Activated CD8-positive, alpha-beta memory T cell treated with anti-CD3 and anti-CD28 coated beads for 48 hours (primary cell): ENCODE data around the gene ASMT.
"Not testable (repeated sequence)": the region's sequence is repeated elsewhere in the genome, so short reads cannot be mapped to it uniquely, and the experiment has no call there.

Experiments
- DNase-seq, 3 experiments: peaks; one replicate each; pipeline ENCODE4 v3.0.0-alpha.2; 2020; ENCODE audit warnings: low read depth in 2 of 3, low spot score in 2 of 3

Gene ASMT

GRCh38 chrX:1597345-1598020 lies 17.4 kb upstream of the ASMT start:
- DNase-seq = no peak

DNA sequence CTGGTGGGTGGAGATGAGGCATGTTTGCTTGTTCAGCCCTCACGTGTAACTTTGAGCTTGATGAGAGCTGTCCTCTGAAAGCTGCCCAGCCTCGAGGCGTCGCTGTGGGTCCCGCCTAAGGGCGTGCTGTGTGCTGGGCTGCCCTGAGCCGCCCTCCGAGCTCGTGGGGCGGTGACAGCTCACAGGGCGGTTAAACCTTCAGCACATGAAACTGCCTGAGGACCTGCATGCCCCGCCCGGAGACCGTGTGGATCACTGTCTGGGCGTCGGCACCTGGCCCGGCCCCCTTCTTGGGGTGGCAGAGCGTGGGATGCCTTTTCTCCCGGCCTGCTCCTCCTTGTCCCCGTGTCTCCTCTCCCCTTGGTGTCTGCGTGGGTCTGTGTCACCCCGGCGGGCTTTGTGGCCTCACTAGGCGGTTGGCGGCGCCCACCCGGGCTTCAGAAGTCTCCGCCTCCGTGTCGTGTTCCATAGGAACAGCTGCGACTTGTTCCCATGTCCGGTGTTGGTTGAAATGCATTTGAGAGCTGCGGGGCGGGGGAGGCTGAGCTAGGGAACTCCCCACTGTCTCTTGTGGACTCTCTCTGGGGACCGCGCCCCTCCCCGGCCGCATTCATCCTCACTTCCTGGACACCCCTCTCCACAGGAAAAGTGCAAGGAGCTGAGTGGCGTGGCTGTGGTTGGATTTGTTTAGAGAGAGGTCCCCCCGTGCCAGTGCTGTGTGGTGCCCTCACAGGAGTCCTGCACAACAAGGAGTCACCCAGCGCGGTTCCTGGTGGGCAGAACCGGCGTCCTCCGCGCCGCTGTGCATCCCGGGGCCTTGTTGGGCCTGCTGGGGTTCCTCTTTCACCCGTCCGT lies 16.6 kb upstream of the ASMT start:
- DNase-seq = no peak

- no peak for DNase-seq
These were observed 15.7 kb upstream of the ASMT start for GRCh38 chrX:1598876-1599790.

- DNase-seq = no peak
These were observed 15.0 kb upstream of the ASMT start for GRCh38 chrX:1599791-1600405.

- no peak for DNase-seq
These were observed 14.3 kb upstream of the ASMT start for GRCh38 chrX:1600406-1601050.

DNA sequence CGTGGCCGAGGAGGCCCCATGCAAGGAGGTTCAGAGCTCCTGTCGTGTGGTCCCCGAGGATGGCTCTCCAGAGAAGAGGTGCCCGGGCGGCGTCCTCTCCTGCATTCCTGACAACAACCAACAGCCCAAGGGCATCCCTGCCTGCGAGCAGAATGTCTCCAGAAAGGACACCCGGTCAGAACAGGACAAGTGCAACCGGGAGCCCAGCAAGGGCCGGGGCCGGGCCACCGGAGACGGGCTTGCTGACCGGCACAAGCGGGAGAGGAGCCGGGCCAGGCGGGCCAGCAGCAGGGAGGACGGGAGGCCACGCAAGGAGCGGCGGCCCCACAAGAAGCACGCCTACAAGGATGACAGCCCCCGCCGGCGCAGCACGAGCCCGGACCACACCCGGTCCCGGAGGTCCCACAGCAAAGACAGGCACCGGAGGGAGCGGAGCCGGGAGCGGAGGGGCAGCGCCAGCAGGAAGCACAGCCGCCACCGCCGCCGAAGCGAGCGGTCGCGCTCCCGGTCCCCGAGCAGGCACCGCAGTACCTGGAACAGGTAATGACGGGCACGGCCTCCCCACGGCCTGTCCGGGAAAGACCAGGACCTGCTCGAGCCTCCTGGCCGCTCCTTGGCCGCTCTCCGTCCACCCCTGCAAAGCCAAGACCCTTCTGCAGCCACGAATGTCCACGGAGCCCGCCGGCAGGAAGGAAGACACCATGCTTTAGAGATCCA lies 13.7 kb upstream of the ASMT start:
- DNase-seq = no peak

GRCh38 chrX:1601768-1602085 lies 13.1 kb upstream of the ASMT start:
- DNase-seq = no peak

GRCh38 chrX:1602299-1602698 lies 12.6 kb upstream of the ASMT start:
- no peak for DNase-seq

GRCh38 chrX:1606496-1606895 lies 8.4 kb upstream of the ASMT start:
- no peak for DNase-seq

DNA sequence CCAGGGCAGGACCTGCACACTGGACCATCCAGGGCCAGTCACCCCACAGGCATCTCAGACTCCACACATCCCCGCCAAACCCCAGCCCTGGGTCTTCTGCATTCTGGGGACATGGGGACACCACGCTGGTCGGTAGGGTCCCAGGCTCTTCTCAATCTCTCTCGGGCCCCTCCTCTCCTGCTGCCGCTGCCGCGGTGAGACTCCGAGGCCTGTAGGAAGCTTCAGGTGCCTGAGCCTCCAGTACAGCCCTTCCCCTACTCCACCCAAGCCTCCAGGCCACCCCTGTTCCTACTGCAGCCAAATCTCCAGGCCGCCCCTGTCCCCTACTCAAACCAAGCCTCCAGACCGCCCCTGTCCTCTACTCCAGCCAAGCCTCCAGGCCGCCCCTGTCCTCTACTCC lies 5.5 kb upstream of the ASMT start:
- no peak for DNase-seq

GRCh38 chrX:1609762-1610161 lies 5.1 kb upstream of the ASMT start:
- DNase-seq = no peak

DNA sequence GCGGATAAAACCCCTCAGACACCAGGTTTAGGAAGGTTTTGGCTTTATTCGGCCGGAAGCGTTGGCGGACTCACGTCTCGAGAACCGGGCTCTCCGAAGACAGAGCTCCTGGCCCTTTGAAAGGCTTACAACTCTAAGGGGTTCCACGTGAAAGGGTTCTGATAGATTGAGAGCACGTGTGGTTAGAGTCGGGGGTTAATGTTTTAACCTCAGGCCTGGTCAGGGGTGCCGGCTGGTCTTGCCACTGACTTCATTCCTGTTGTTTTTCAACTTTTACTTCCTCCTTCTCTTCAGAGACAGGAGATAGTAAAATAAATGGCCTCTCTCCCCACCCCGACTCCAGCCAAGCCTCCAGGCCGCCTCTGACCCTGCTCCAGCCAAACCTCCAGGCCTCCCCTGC lies 4.7 kb upstream of the ASMT start:
- DNase-seq = no peak

DNA sequence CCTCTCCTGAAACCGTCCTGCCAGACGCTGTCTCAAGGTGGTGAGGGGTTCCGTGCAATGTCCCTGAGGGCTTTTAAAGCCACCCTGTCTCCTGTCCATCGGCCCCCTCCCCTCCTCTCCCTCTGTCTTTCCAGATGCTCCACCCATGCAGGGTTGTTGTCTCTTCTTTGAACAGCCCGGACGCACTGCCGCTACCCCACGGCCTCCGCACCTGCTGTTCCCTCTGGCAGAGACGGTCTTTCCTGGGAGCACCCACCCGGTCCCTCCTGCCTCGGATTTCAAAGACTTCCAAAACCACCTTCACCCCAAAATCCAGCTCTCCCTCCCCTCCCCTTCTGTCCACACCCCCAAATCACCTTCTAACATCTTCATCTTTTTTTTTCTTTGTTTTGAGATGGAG lies 4.1 kb upstream of the ASMT start:
- no peak for DNase-seq

GRCh38 chrX:1612641-1613286 lies 2.1 kb upstream of the ASMT start:
- no peak for DNase-seq

- DNase-seq = no peak
These were observed 3.8 kb downstream of the ASMT start for GRCh38 chrX:1618689-1619088.

DNA sequence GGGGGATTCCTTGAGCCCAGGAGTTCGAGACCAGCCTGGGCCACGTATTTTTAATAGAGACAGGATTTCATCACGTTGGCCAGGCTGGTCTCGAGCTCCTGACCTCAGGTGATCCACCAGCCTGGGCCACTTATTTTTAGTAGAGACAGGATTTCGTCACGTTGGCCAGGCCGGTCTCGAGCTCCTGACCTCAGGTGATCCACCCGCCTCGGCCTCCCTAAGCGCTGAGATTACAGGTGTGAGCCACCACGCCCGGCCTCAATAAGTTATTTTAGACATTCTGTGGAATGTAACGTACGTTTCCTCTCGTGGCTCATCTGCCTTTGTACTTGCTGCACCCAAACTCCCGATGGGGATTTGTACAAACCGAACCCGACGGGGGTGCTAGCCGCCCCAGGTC lies 8.8 kb downstream of the ASMT start:
- no peak for DNase-seq

DNA sequence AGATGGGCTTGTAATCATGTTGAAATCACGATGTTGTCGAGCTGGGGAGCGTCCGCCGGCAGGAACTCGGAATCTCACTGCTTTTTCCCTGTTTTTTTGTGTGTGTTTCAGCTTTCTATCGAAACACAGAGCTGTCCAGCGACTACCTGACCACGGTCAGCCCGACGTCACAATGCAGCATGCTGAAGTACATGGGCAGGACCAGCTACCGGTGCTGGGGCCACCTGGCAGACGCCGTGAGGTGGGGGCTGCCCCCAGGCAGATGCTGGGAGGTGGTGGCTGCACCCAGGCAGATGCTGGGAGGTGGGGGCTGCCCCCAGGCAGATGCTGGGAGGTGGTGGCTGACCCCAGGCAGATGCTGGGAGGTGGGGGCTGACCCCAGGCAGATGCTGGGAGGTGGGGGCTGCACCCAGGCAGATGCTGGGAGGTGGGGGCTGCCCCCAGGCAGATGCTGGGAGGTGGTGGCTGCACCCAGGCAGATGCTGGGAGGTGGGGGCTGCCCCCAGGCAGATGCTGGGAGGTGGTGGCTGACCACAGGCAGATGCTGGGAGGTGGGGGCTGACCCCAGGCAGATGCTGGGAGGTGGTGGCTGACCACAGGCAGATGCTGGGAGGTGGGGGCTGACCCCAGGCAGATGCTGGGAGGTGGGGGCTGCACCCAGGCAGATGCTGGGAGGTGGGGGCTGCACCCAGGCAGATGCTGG lies 9.4 kb downstream of the ASMT start:
- DNase-seq = peak in 1 of 3 experiments; percentile 19

DNA sequence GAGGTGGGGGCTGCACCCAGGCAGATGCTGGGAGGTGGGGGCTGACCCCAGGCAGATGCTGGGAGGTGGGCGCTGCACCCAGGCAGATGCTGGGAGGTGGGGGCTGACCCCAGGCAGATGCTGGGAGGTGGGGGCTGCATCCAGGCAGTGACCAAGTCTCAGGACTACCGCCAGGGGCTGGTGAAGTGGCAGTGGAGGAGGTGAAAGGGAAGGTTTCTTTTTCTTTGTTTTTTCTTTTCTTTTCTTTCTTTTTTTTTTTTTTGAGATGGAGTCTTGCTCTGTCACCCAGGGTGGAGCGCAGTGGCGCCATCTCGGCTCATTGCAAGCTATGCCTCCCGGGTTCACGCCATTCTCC lies 10.0 kb downstream of the ASMT start:
- DNase-seq = not testable (repeated sequence)

GRCh38 chrX:1629244-1629643 lies 14.4 kb downstream of the ASMT start:
- no peak for DNase-seq
